OCI-M2 (cell line): ENCODE data around the gene FGF23.
"Not testable (repeated sequence)": the region's sequence is repeated elsewhere in the genome, so short reads cannot be mapped to it uniquely, and the experiment has no call there.

Experiments
- DNase-seq: peaks from one replicate; lab custom pipeline; 2025; ENCODE audit not compliant: unreplicated experiment; lab: John Stamatoyannopoulos, UW

Gene FGF23

DNA sequence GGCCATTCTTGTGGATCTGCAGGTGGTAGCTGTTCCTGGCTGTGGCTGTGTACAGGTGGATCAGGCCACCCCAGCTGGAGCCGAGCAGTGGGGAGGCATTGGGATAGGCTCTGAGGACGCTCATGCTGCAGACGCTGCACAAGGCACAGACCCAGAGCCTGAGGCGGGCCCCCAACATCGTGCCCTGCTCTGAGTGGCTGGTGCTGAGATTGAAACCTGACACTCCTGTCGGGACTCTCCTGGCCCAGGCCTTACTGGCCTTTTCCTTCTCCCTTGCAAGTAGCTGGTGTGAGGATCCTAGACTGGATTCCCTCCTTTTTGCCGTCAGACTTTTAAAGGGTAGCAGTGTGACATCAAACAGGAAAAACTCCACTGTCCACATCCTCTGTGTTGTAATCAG, at the start of gene FGF23:
Gene FGF23 (minus strand): TSS at position 308 of the 400 bp plus-strand sequence. CDS start 130 bp downstream, at position 178.
- DNase-seq: no peak

DNA sequence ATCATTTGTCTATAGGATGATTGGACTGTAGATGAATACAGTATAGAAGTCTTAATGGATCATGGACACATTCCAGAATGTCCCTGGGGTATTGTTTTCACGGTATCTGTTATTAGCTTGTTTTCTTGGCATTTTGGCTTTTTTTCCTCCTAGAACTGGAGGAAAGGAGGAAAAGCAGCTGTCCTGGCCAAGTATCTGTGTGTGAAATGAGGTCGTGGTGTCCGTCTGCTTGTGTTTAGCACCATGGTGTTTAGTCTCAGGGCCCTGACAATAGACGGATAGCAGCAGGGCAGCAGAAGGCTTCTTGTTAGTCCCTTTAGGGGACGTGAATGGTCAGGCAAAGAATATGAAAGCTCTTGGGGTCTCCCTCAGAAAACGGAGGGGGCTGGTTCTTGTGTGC, 44.9 kb upstream of the FGF23 start:
- no peak for DNase-seq

DNA sequence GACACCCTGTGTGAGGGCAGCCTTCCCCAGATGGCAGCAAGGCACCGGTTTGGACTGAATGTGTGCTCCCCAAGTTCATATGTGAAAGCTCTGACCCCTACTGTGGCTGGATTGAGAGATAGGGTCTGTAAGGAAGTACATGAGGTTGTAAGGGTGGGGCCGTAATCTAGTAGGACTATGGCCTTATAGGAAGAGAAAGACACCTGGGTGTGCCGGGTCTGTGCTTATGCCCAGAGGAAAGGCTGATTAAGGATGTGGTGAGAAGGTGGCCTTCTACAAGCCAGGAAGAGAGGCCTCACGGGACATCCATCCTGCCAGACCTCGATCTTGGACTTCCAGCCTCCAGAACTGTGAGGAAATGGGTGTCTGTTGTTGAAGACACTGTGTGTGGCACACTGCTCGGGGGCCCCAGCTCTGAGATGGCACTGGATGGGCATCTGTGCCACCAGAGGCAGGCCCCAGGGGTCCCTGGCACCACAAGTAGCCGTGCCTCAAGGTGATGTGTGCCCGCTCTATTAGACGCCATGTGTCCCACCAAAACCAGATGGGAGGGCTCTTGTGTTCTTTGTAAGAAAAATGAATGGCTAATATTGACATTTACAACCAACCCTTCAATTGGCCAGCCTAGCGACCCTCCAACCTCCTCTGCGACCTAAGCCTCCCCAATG, 44.1 kb upstream of the FGF23 start:
- no peak for DNase-seq

- no peak for DNase-seq
Measured at GRCh38 chr12:4422985-4423384, 43.5 kb upstream of the FGF23 start.

DNA sequence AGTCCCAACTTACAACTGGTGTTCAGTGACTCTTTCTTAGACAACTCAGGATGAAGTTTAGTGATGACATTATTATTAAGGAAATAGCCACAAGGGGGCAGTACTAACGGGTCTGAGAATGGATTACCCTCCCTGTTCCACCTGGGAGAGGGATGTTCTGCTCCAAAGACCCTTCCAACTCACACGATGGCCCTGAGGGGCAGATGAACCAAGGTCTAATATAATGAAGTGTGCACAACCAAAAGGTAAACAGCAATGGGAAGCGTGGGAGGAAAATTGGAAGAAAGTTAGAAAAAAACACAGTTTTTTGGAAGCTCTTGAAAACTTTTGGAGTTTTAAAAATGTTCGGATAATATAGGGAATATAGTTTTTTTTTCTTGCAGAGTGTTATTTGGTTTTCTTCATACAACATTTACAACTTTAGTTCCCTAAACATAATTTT, 42.1 kb upstream of the FGF23 start:
- DNase-seq: no peak

DNA sequence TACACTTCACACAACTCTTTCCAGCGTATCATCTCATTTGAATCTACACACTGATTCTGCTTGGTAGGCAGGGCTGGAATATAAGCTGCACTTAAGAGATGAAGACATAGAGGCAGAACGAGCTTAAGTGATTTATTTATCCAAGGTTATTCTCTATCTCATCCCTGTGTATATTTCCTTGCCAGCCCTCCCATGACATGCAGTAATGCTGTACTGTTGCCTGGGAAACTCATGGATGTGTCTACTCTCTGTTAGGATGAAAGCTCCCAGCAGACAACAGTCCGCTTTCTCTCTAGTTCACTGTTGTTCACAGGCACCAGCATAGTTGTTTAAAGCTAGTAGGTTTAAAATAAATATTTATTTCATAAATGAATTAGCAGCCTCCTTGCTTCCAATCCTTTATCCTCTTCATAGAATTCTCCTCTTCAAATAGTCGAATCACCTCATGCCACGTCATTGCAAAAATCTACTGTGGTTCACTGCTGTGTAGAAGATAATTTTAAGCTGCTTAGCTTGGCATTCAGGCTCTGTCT, 40.7 kb upstream of the FGF23 start:
- no peak for DNase-seq

DNA sequence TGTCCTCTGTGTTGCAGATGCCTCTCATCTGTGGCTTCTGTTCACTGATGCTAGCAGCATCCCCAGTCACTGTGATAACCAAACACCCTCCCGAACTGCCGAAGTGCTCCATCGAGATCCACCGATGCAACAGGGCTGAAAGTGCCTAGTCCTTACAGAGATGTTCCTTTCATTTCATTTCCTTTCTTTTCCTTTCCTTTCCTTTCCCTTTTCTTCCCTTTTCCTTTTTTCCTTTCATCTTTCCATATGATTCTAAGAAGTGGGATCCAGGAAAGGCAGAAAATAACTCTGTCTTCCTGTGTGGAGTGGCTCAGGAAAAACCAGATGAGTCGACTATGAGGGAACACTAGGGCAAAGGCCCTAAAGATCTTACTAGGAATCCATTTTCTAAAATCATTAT, 39.4 kb upstream of the FGF23 start:
- no peak for DNase-seq

- DNase-seq: no peak
Measured at GRCh38 chr12:4417936-4418335, 38.4 kb upstream of the FGF23 start.

DNA sequence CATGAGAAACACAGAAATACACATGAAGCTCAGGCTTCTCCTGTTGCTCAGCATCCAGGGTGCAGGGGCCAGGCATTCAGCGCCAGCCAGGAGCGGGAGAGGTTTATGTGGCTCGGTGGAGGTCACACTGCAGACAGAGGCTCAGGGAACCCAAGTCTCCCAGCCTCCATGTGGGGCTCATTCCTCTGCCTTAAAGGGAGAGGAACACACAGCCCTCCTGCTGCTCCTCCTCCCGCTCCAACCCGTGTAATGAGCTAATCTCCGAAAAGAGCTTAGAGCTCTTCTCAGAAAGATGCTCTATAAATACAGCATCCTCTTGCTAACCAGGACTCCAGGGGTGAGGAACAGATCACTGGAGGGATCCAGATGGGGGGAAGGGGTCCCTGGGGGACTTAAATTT, 37.9 kb upstream of the FGF23 start:
- no peak for DNase-seq

DNA sequence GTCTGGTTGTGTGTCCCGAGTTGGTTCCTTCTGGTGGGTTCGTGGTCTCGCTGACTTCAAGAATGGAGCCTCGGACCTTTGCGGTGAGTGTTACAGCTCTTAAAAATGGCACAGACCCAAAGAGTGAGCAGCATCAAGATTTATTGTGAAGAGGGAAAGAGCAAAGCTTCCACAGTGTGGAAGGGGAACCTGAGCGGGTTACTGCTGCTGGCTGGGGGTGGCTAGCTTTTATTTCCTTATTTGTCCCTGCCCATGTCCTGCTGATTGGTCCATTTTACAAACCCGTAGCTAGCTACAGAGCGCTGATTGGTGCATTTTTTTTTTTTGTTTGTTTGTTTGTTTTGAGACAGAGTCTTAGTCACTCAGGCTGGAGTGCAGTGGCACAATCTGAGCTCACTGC, 36.8 kb upstream of the FGF23 start:
- no peak for DNase-seq

DNA sequence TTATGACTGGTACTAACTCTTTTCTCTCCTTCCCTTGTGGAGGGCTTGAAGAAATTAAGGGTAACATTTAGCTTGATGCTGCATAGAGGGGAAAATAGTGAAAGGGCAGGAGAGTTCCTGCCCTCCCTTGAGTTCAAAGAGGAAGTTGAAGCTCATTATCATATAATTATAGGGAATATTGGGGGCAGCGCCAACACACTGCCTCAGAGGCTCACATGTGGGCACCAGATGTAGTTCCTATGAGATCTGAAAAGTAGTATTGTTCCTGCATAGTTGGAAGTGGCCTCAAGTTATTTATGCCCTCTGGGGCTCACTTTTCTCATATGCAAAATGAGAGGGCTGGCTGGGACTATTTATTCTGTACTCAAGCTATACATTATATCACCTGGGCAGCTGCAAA, 33.0 kb upstream of the FGF23 start:
- no peak for DNase-seq

- DNase-seq: no peak
Measured at GRCh38 chr12:4412056-4412455, 32.5 kb upstream of the FGF23 start.

- no peak for DNase-seq
Measured at GRCh38 chr12:4407136-4407535, 27.6 kb upstream of the FGF23 start.

DNA sequence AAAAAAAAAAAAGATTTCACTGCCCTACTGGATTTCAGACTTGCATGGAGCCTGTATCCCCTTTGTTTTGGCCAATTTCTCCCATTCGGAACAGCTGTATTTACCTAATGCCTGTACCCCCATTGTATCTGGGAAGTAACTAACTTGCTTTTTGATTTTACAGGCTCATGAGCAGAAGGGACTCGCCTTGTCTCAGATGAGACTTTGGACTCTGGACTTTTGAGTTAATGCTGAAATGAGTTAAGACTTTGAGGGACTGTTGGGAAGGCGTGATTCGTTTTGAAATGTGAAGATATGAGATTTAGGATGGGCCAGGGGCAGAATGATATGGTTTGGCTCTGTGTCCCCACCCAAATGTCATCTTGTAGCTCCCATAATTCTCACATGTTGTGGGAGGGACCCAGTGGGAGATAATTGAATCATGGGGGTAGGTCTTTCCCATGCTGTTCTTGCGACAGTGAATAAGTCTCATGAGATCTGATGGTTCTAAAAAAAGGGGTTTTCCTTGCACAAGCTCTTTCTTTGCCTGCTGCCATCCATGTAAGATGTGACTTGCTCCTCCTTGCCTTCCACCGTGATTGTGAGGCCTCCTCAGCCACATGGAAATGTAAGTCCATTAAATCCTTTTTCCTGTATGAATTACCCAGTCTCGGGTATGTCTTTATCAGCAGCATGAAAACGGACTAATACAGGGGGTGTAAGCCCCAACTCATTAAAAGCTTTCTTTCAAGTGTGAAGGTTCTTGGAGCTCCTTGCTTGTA, 25.5 kb upstream of the FGF23 start:
- not testable (repeated sequence) for DNase-seq

DNA sequence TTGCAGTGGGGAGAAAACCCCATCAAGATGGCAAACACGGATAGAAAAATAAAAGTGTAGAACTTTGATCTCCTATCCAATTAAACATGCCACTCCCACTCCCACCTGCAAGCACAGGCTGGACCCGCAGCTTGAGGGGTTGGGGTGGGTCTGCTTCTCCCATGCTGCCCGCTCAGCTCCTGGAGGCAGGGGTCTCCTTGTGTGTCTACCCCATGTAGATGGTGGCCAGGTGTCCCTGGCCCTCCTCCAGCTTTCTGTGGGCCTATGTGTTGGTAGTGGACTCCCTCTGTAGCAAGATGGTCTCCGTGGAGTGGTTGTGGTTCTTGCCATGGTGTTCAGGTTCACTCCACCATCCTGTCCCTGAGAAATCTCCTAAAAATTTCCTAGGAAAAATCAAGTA, 23.5 kb upstream of the FGF23 start:
- no peak for DNase-seq

GRCh38 chr12:4401117-4401516, 21.6 kb upstream of the FGF23 start:
- no peak for DNase-seq

DNA sequence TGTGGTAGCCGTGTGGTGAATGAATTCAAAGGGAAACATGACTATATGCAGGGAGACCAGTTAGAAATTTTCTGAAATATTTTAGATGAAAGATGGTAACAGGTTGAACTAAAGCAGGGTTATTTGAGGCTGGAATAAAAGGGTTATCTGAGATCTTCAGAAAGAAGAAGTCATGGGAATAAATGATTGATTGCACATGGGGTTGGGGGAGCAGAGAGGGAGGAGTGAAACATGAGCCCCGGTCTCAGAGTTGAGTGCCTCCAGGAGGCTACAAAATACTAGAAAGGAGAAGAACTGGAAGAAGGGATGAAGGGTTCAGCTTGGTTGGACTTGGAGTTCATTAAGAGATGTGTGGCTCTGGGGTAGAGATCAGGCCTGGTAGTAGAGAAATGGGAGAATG, 16.3 kb upstream of the FGF23 start:
- no peak for DNase-seq

DNA sequence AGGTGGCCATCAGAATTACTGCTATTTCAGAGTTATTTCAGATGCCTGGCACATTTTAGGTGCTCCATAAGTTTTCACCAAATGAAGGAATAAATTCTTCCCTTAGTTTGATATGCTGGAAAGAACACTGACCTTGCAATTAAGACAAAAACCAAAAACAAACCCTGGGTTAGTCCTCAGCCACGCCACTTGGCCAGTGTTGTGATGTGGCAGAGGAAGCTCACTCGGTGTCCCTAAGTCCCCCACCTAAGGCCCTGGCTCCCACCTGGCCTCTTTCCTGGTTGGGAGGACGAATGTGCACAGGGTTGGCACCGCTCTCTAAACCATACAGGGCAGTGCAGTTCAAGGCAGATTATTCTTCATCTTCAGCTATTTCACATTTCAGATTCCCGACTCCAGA, 13.7 kb upstream of the FGF23 start:
- no peak for DNase-seq

- DNase-seq: no peak
Measured at GRCh38 chr12:4392223-4392742, 12.8 kb upstream of the FGF23 start.

- DNase-seq: no peak
Measured at GRCh38 chr12:4388662-4389061, 9.2 kb upstream of the FGF23 start.

DNA sequence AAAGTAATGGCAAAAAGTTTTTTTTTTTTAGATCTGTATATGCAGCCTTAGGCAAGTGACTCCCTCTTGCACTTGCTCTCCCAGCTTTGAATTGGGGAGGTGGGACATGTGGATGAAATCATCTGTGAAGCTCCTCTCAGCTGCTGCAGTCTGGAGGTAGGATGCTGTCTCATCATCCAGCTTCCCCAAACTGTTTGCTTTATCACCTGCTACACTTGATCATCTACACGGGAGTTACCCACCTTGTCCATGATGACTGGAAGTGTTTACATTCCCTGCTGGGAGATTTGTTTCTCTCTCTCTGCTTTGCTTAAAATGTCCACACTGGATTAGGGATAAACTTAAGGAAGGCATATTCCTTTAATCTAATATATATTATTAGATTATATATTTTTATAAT, 8.5 kb upstream of the FGF23 start:
- DNase-seq: no peak

GRCh38 chr12:4387607-4388006, 8.1 kb upstream of the FGF23 start:
- no peak for DNase-seq
